ENCODE measurements around the gene GRM8.
A peak's percentile ranks its signal among the peaks of the same experiment; 100 is the strongest.

The GRM8 gene

GRCh38 chr7:126657599-126658358 lies 595.0 kb downstream of the GRM8 start:
- H3K9me2 ChIP-seq (replicated peaks; ENCODE audit: control insufficient read depth, low read length), result no peaks in the 10 kb centered on the region
- TF ChIP-seq EZH2phosphoT487 (IDR thresholded peaks at IDR 0.05; ENCODE audit: borderline replicate concordance, low read length) (no peak), CTCF (IDR thresholded peaks at IDR 0.05; ENCODE audit: low read depth, low read length, poor library complexity, severe bottlenecking) (no peak)
- peaks cover 19% of the 10 kb centered on the region for H3K36me3 ChIP-seq (ENCODE audit: control insufficient read depth, low read length)
- H3K9me3 ChIP-seq (ENCODE audit: control insufficient read depth, insufficient read depth, low read length), result no peaks in the 10 kb centered on the region
- peak overlapping the region; percentile 51 for H3K4me3 ChIP-seq (ENCODE audit: low read length)
- H3K79me2 ChIP-seq (ENCODE audit: control insufficient read depth, low read length), result no peaks in the 10 kb centered on the region
- H3K27me3 ChIP-seq (ENCODE audit: control insufficient read depth, low read length), result no peaks in the 10 kb centered on the region
- H3K27ac ChIP-seq (ENCODE audit: low read depth, low read length), result peak overlapping the region; percentile 95
- peaks cover 85% of the 10 kb centered on the region for H3K4me1 ChIP-seq (ENCODE audit: control insufficient read depth, low read length)
- H4K20me1 ChIP-seq (ENCODE audit: control insufficient read depth, insufficient read depth, low read depth, low read length), result no peaks in the 10 kb centered on the region
- H3F3A ChIP-seq (ENCODE audit: control insufficient read depth, insufficient read depth), result peaks cover 31% of the 10 kb centered on the region
- H3K4me2 ChIP-seq (ENCODE audit: low read length), result peak overlapping the region; percentile 83

GRCh38 chr7:126657137-126657536 lies 595.6 kb downstream of the GRM8 start:
- no peaks in the 10 kb centered on the region for H3K9me3 ChIP-seq (ENCODE audit: control insufficient read depth, insufficient read depth, low read length)
- H3K27me3 ChIP-seq (ENCODE audit: control insufficient read depth, low read length), result no peaks in the 10 kb centered on the region
- peak overlapping the region; percentile 95 for H3K27ac ChIP-seq (ENCODE audit: low read depth, low read length)
- H3K4me3 ChIP-seq (ENCODE audit: low read length), result peak overlapping the region; percentile 51
- TF ChIP-seq CTCF (IDR thresholded peaks at IDR 0.05; ENCODE audit: low read depth, low read length, poor library complexity, severe bottlenecking), result no peak
- TF ChIP-seq EZH2phosphoT487 (IDR thresholded peaks at IDR 0.05; ENCODE audit: borderline replicate concordance, low read length), result no peak
- peaks cover 79% of the 10 kb centered on the region for H3K4me1 ChIP-seq (ENCODE audit: control insufficient read depth, low read length)
- no peaks in the 10 kb centered on the region for H3K9me2 ChIP-seq (replicated peaks; ENCODE audit: control insufficient read depth, low read length)
- H3K36me3 ChIP-seq (ENCODE audit: control insufficient read depth, low read length), result peaks cover 19% of the 10 kb centered on the region
- no peaks in the 10 kb centered on the region for H4K20me1 ChIP-seq (ENCODE audit: control insufficient read depth, insufficient read depth, low read depth, low read length)
- H3K79me2 ChIP-seq (ENCODE audit: control insufficient read depth, low read length), result no peaks in the 10 kb centered on the region
- H3K4me2 ChIP-seq (ENCODE audit: low read length), result peak overlapping the region; percentile 83
- H3F3A ChIP-seq (ENCODE audit: control insufficient read depth, insufficient read depth), result peaks cover 31% of the 10 kb centered on the region

GRCh38 chr7:126656165-126656564 lies 596.6 kb downstream of the GRM8 start:
- TF ChIP-seq EZH2phosphoT487 (IDR thresholded peaks at IDR 0.05; ENCODE audit: borderline replicate concordance, low read length) (no peak), CTCF (IDR thresholded peaks at IDR 0.05; ENCODE audit: low read depth, low read length, poor library complexity, severe bottlenecking) (no peak)
- Histone ChIP-seq H4K20me1 (ENCODE audit: control insufficient read depth, insufficient read depth, low read depth, low read length) (no peaks in the 10 kb centered on the region), H3K27ac (ENCODE audit: low read depth, low read length) (peak overlapping the region; percentile 95; the same call in 1 of the 2 replicates), H3K27me3 (ENCODE audit: control insufficient read depth, low read length) (no peaks in the 10 kb centered on the region), H3K79me2 (ENCODE audit: control insufficient read depth, low read length) (no peaks in the 10 kb centered on the region), H3K4me2 (ENCODE audit: low read length) (no peak overlapping the region), H3F3A (ENCODE audit: control insufficient read depth, insufficient read depth) (peaks cover 31% of the 10 kb centered on the region), H3K4me1 (ENCODE audit: control insufficient read depth, low read length) (peaks cover 70% of the 10 kb centered on the region), H3K9me3 (ENCODE audit: control insufficient read depth, insufficient read depth, low read length) (no peaks in the 10 kb centered on the region), H3K36me3 (ENCODE audit: control insufficient read depth, low read length) (peaks cover 19% of the 10 kb centered on the region), H3K4me3 (ENCODE audit: low read length) (no peak overlapping the region), H3K9me2 (replicated peaks; ENCODE audit: control insufficient read depth, low read length) (no peaks in the 10 kb centered on the region)
